K562 (cell line): ENCODE measurements around the gene FZD1. TPM values are rescaled to one million over a fixed set of nuclear protein-coding genes. Genes with fewer than 3 reads are reported as not detected.

ENCODE experiments used
- AFF1 ChIP-seq, 2 experiments: fragments of 450-650 bp; IDR thresholded peaks; 2 replicates each; pipeline ENCODE4 v1.6.1; 2018; ENCODE audit warnings: mild to moderate bottlenecking in 2 of 2, low read depth in 1 of 2; ENCODE audit not compliant: partially characterized antibody in 2 of 2
- EZH2 ChIP-seq: IDR thresholded peaks from 2 replicates; pipeline ENCODE4 v1.6.1; 2012; ENCODE audit warnings: low read depth, mild to moderate bottlenecking, inconsistent platforms, low read length, borderline replicate concordance
- FOXO4 ChIP-seq: fragments of 450-650 bp; formaldehyde crosslinking; IDR thresholded peaks from 2 replicates; pipeline ENCODE4 v1.4.0; 2020; ENCODE audit warnings: mild to moderate bottlenecking, moderate library complexity
- HSF4 ChIP-seq: fragments of 250-450 bp; sonication (Bioruptor Pico); IDR thresholded peaks from 2 replicates; pipeline ENCODE4 v2.1.2; 2022; ENCODE audit warnings: mild to moderate bottlenecking, moderate library complexity, borderline replicate concordance
- LCOR ChIP-seq: sonication (generic); formaldehyde crosslinking; IDR thresholded peaks from 2 replicates; pipeline ENCODE4 v1.8.0; 2022; ENCODE audit warnings: mild to moderate bottlenecking, missing genetic modification reagents
- MXI1 ChIP-seq: IDR thresholded peaks from 2 replicates; pipeline ENCODE4 v1.6.1; 2011; ENCODE audit warnings: low read depth, mild to moderate bottlenecking, improper control_type of control experiment, low read length
- NRF1 ChIP-seq, 2 experiments: fragments of 450-650 bp; IDR thresholded peaks in 1 of 2; conservative IDR thresholded peaks in 1 of 2; 2 replicates each; pipeline ENCODE4 v1.6.1; 2014; ENCODE audit warnings: mild to moderate bottlenecking in 2 of 2
- PBX2 ChIP-seq, 2 experiments: IDR thresholded peaks in 1 of 2; conservative IDR thresholded peaks in 1 of 2; 2 replicates each; pipeline ENCODE4 v1.6.1; 2016; ENCODE audit warnings: low read depth in 2 of 2, mild to moderate bottlenecking in 1 of 2, missing compliant biosample characterization in 1 of 2, missing genetic modification characterization in 1 of 2, moderate library complexity in 1 of 2
- PYGO2 ChIP-seq: fragments of 450-650 bp; IDR thresholded peaks from 2 replicates; pipeline ENCODE4 v1.6.1; 2016; ENCODE audit warnings: mild to moderate bottlenecking, missing genetic modification characterization, moderate library complexity, missing compliant biosample characterization
- RBM34 ChIP-seq: fragments of 200-400 bp; formaldehyde crosslinking; IDR thresholded peaks from 2 replicates; pipeline ENCODE4 v1.6.1; 2018; ENCODE audit warnings: low read length, borderline replicate concordance; ENCODE audit not compliant: insufficient read depth
- SMC3 ChIP-seq: conservative IDR thresholded peaks from 2 replicates; pipeline ENCODE4 v1.6.1; 2011; ENCODE audit warnings: low read depth, low read length, improper control_type of control experiment; ENCODE audit not compliant: insufficient read depth
- ZFP36 ChIP-seq: fragments of 150-350 bp; IDR thresholded peaks from 2 replicates; pipeline ENCODE4 v1.6.1; 2018; ENCODE audit warnings: low read length, low read depth; ENCODE audit not compliant: partially characterized antibody
- ZNF197 ChIP-seq: fragments of 200-800 bp; sonication (Bioruptor generic); IDR thresholded peaks from 2 replicates; pipeline ENCODE4 v1.6.1; 2016; ENCODE audit warnings: low read depth, missing genetic modification characterization, missing compliant biosample characterization
- ZNF224 ChIP-seq: sonication (generic); formaldehyde crosslinking; IDR thresholded peaks from 2 replicates; pipeline ENCODE4 v1.8.0; 2022; ENCODE audit warnings: mild to moderate bottlenecking, missing genetic modification reagents
- ZNF282 ChIP-seq: sonication (generic); formaldehyde crosslinking; IDR thresholded peaks from 2 replicates; pipeline ENCODE4 v1.8.1; 2023; ENCODE audit warnings: missing genetic modification reagents
- ZNF561 ChIP-seq: fragments of 450-650 bp; formaldehyde crosslinking; conservative IDR thresholded peaks from 2 replicates; pipeline ENCODE4 v1.4.0; 2020; ENCODE audit warnings: mild to moderate bottlenecking, moderate library complexity
- ZNF644 ChIP-seq: fragments of 200-800 bp; sonication (Bioruptor generic); IDR thresholded peaks from 2 replicates; pipeline ENCODE4 v1.6.1; 2016; ENCODE audit warnings: low read depth, missing genetic modification characterization, missing compliant biosample characterization
- ZNF668 ChIP-seq: fragments of 250-450 bp; sonication (Bioruptor Pico); IDR thresholded peaks from 2 replicates; pipeline ENCODE4 v1.8.0; 2022; ENCODE audit warnings: mild to moderate bottlenecking, inconsistent platforms
- polyA plus RNA-seq, 8 experiments: library from polyadenylated mRNA; depleted of rRNA in 4 of 8; stranded (reverse) in 5 of 8; unstranded in 3 of 8; fragments of >200 nt; fragmentation: Nextera tagmentation in 2 of 8; fragmentation: Illumina TruSeq in 1 of 8; extraction: Ambion mirVana in 2 of 8; extraction: Trizol in 1 of 8; gene quantifications; 2 replicates each; pipeline versions ENCODE4 v1.2.1 to v1.2.3, GENCODE V29; 2011 to 2014; ENCODE audit warnings: inconsistent platforms in 1 of 8, missing spikeins in 1 of 8
- total RNA-seq, 7 experiments: library from RNA; depleted of rRNA in 6 of 7; stranded (reverse); fragments of >200 nt in 6 of 7; fragmentation: Illumina TruSeq in 2 of 7; extraction: Trizol in 2 of 7; gene quantifications; 2 replicates each; pipeline versions ENCODE4 v1.2.1 to v1.2.3, GENCODE V29; 2011 to 2021; ENCODE audit warnings: low replicate concordance in 1 of 7

The FZD1 gene
- total and polyA plus RNA-seq, 9 of the 15 experiments (the other 6 are each of a cell fraction or from before 2014, with no cell fraction given): 0.25 to 5.1 (median 1.8) TPM

GRCh38 chr7:91288208-91288824, 24.1 kb downstream of the FZD1 start (continued):
- TF ChIP-seq PBX2 (CRISPR knock-in tag; IDR thresholded peaks at IDR 0.05; ENCODE audit: low read depth) (no peak), PBX2 (tag; conservative IDR thresholded peaks at IDR 0.05; ENCODE audit: low read depth) (peak; percentile 28; the same call in 1 of the 2 replicates), ZNF644 (no peak), ZNF224 (CRISPR knock-in tag) (no peak), HSF4 (CRISPR knock-in tag) (no peak), MXI1 (no peak), ZNF561 (CRISPR knock-in tag) (no peak), FOXO4 (CRISPR knock-in tag) (no peak), LCOR (CRISPR knock-in tag) (no peak), ZNF668 (CRISPR knock-in tag) (no peak), AFF1 (IDR thresholded peaks at IDR 0.05; ENCODE audit: low read depth in 1 of 2, partially characterized antibody in 2 of 2) (no peak), SMC3 (peak; percentile 70; the same call in 1 of the 2 replicates), EZH2 (no peak), NRF1 (conservative IDR thresholded peaks at IDR 0.05 in 1 of 2, IDR thresholded peaks at IDR 0.05 in 1 of 2) (no peak), ZNF282 (CRISPR knock-in tag) (no peak), PYGO2 (tag) (no peak), RBM34 (no peak), ZNF197 (no peak), ZFP36 (no peak)
